Esophagus muscularis mucosa (tissue), 4 donors: ENCODE results near the gene CTDSPL2. TPM values are rescaled to one million over a fixed set of nuclear protein-coding genes. Genes with fewer than 3 reads are reported as not detected.

ENCODE experiments used
- DNase-seq: peaks from one replicate; pipeline ENCODE4 v3.0.0-alpha.2; 2017; ENCODE audit errors: extremely low spot score
- H3K27ac ChIP-seq, 4 donors: fragments of 200-600 bp; sonication (generic); replicated peaks in 1 of 4; 1 replicate in 3 of 4; 2 replicates in 1 of 4; pipeline ENCODE4 v1.5.1; 2016 to 2019; ENCODE audit warnings: mild to moderate bottlenecking in 1 of 4
- H3K27me3 ChIP-seq, 4 donors: fragments of 200-600 bp; sonication (generic); one replicate each; pipeline versions ENCODE4 v1.5.1 to v1.6.0; 2016 to 2019
- H3K36me3 ChIP-seq, 4 donors: fragments of 200-600 bp; sonication (generic); one replicate each; pipeline ENCODE4 v1.5.1; 2016 to 2019
- H3K4me1 ChIP-seq, 4 donors: fragments of 200-600 bp; sonication (generic); one replicate each; pipeline ENCODE4 v1.5.1; 2016 to 2019
- H3K4me3 ChIP-seq, 4 donors: fragments of 200-600 bp; sonication (generic); 1 replicate in 2 of 4; 2 replicates in 2 of 4; pipeline ENCODE4 v1.5.1; 2016 to 2019; ENCODE audit warnings: mild to moderate bottlenecking in 4 of 4, moderate library complexity in 1 of 4
- H3K9me3 ChIP-seq, 4 donors: fragments of 200-600 bp; sonication (generic); 1 replicate in 3 of 4; 2 replicates in 1 of 4; pipeline ENCODE4 v1.5.1; 2016 to 2019
- CTCF ChIP-seq, 3 experiments: fragments of 200-600 bp in 2 of 3; fragments of 450-650 bp in 1 of 3; sonication (generic) in 2 of 3; IDR thresholded peaks; one replicate each; pipeline ENCODE4 v1.5.1; 2017 to 2019; ENCODE audit warnings: antibody characterized with exemption in 3 of 3, mild to moderate bottlenecking in 2 of 3, moderate library complexity in 1 of 3
- EP300 ChIP-seq: sonication (generic); formaldehyde crosslinking; IDR thresholded peaks from one replicate; pipeline ENCODE4 v1.6.1; 2017; ENCODE audit warnings: antibody characterized with exemption
- POLR2A ChIP-seq: fragments of 450-650 bp; IDR thresholded peaks from one replicate; pipeline ENCODE4 v1.6.1; 2017; ENCODE audit warnings: antibody characterized with exemption, moderate library complexity, mild to moderate bottlenecking, low read depth
- POLR2AphosphoS5 ChIP-seq, 2 donors: sonication (generic); formaldehyde crosslinking; IDR thresholded peaks; one replicate each; pipeline ENCODE4 v1.6.1; 2017; ENCODE audit warnings: antibody characterized with exemption in 2 of 2
- WGBS: methylation state at CpG from one replicate; pipeline ENCODE4 v1.1.5; 2018; 5-methylcytosine and 5-hydroxymethylcytosine counted together
- intact Hi-C: fragments of 100-400 bp; cut with DNase I; formaldehyde crosslinking; loops from one replicate; pipeline ENCODE4 v1.15.1; 2023
- total RNA-seq, 4 donors: library from RNA; depleted of rRNA; stranded (reverse); fragments of >200 nt; gene quantifications; one replicate each; pipeline versions ENCODE4 v1.1.0 to v1.2.1, GENCODE V29; 2016

The CTDSPL2 gene
- total RNA-seq, 4 donors from 2014 or later, result 28.8 to 46.4 (median 43.8) TPM

GRCh38 chr15:44568338-44568737 is 140.9 kb downstream of the CTDSPL2 start:
- peak overlapping the region in 1 of 4 donors; percentile 22 for H3K27ac ChIP-seq
- WGBS, result 72% methylated on average over 3 of the region's 3 CpGs
- TF ChIP-seq POLR2AphosphoS5 (IDR thresholded peaks at IDR 0.05) (peak in 1 of 2 donors; percentile 3), CTCF (IDR thresholded peaks at IDR 0.05) (no peak), EP300 (no peak), POLR2A (no peak)
- H3K9me3 ChIP-seq, result peaks cover 0 to 5% (median 2%) of the 10 kb centered on the region in 4 donors
- H3K27me3 ChIP-seq, result no peaks in the 10 kb centered on the region
- H3K4me1 ChIP-seq, result no peaks in the 10 kb centered on the region
- peaks cover 53 to 98% (median 87%) of the 10 kb centered on the region in 4 donors for H3K36me3 ChIP-seq
- no peak for DNase-seq
- H3K4me3 ChIP-seq, result no peak overlapping the region
- intact Hi-C loops, result no loop called here

DNA sequence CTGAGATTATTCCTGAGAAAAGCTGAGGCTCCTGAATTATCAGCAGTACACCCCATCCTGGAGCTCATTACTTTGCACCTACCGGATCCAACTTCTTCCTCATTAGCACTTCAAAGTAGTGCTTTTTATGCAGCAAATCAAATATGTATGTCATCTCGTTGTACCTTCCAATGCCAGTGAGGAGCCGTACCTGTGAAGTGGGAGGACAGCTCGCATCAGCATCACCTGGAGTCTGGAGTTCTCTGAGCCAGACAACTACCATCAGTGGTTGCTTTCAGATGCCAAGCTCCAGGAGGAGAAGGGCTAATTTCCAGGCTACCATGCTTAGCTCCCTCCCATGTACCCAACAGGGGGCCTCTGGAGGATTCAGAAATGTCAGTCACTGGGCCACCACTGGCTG is 141.9 kb downstream of the CTDSPL2 start:
- H3K27me3 ChIP-seq, result no peaks in the 10 kb centered on the region
- no peak overlapping the region for H3K27ac ChIP-seq
- intact Hi-C loops, result no loop called here
- no peak overlapping the region for H3K4me3 ChIP-seq
- H3K36me3 ChIP-seq, result peaks cover 43 to 98% (median 87%) of the 10 kb centered on the region in 4 donors
- TF ChIP-seq CTCF (IDR thresholded peaks at IDR 0.05), result no peak
- TF ChIP-seq EP300, result no peak
- no peak for TF ChIP-seq POLR2AphosphoS5 (IDR thresholded peaks at IDR 0.05)
- TF ChIP-seq POLR2A, result no peak
- no peaks in the 10 kb centered on the region for H3K4me1 ChIP-seq
- 98% methylated on average over 4 of the region's 4 CpGs for WGBS
- no peak for DNase-seq
- peaks cover 0 to 5% (median 2%) of the 10 kb centered on the region in 4 donors for H3K9me3 ChIP-seq

DNA sequence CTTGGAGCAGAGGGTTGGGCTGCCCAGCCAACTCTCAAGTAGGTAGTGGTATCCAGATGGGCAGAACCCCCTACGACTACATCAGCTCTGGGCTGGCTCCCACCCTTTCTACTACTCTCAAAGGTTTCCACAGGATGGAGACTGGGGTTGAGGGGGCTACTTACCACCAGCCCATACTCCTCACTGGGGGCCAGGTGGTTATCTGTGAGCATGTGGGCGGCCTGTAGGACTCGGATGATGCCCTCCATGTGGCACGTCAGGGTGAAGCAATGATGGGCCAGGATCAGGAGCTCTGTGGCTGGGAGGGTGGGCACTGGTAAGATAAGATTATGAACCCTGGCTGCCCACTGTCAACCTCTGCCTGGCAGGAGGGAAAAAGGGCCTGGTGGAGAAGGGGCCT is 142.9 kb downstream of the CTDSPL2 start:
- Histone ChIP-seq H3K9me3 (peaks cover 0 to 5% (median 2%) of the 10 kb centered on the region in 4 donors), H3K36me3 (peaks cover 32 to 94% (median 83%) of the 10 kb centered on the region in 4 donors), H3K4me3 (no peak overlapping the region), H3K27me3 (no peaks in the 10 kb centered on the region), H3K4me1 (no peaks in the 10 kb centered on the region), H3K27ac (peak overlapping the region in 1 of 4 donors; percentile 26)
- DNase-seq, result no peak
- TF ChIP-seq CTCF (IDR thresholded peaks at IDR 0.05) (no peak), EP300 (no peak), POLR2A (no peak), POLR2AphosphoS5 (IDR thresholded peaks at IDR 0.05) (no peak)
- intact Hi-C loops, result no loop called here
- 98% methylated on average over 4 of the region's 4 CpGs for WGBS

GRCh38 chr15:44573386-44573785 is 146.0 kb downstream of the CTDSPL2 start:
- no peak overlapping the region for H3K27ac ChIP-seq
- DNase-seq, result no peak
- no peaks in the 10 kb centered on the region for H3K27me3 ChIP-seq
- TF ChIP-seq POLR2A (no peak), POLR2AphosphoS5 (IDR thresholded peaks at IDR 0.05) (no peak), EP300 (no peak)
- peaks cover 0 to 2% (median under 1%) of the 10 kb centered on the region in 4 donors for H3K4me1 ChIP-seq
- H3K9me3 ChIP-seq, result no peaks in the 10 kb centered on the region
- H3K36me3 ChIP-seq, result peaks cover 11 to 75% (median 56%) of the 10 kb centered on the region in 4 donors
- WGBS, result 91% methylated on average over 6 of the region's 6 CpGs
- intact Hi-C loops, result no loop called here
- H3K4me3 ChIP-seq, result no peak overlapping the region

- Histone ChIP-seq H3K4me3 (no peak overlapping the region), H3K27ac (no peak overlapping the region), H3K4me1 (peaks cover 0 to 9% (median 3%) of the 10 kb centered on the region in 4 donors), H3K27me3 (no peaks in the 10 kb centered on the region), H3K9me3 (no peaks in the 10 kb centered on the region), H3K36me3 (peaks cover 11 to 63% (median 47%) of the 10 kb centered on the region in 4 donors)
- 93% methylated on average over 1 of the region's 1 CpG for WGBS
- DNase-seq, result no peak
- intact Hi-C loops, result no loop called here
- no peak for TF ChIP-seq POLR2AphosphoS5 (IDR thresholded peaks at IDR 0.05)
- no peak for TF ChIP-seq EP300
- TF ChIP-seq POLR2A, result no peak
- TF ChIP-seq CTCF (IDR thresholded peaks at IDR 0.05), result no peak
These were observed 147.3 kb downstream of the CTDSPL2 start for GRCh38 chr15:44574734-44575133.

Other genes with a start within 250 kb of the CTDSPL2 start
- gene FRMD5, start 232.4 kb upstream of the CTDSPL2 start, total RNA-seq, result 1 to 10 TPM in 1 of 4 donors, under 1 TPM in 3; 0.42 to 1.4 (median 0.67) TPM
- gene GOLM2, start 138.9 kb upstream of the CTDSPL2 start, total RNA-seq, result 10 to 100 TPM; 74.3 to 80.2 (median 78.2) TPM
- 10 to 100 TPM; 46.2 to 60.6 (median 53.7) TPM for gene EIF3J, start 109.5 kb downstream of the CTDSPL2 start, total RNA-seq
- gene SPG11, start 236.0 kb downstream of the CTDSPL2 start, total RNA-seq, result 10 to 100 TPM; 40.4 to 80.6 (median 55.2) TPM